ENCODE data around the gene ARL10.

ARL10 gene, protein sequence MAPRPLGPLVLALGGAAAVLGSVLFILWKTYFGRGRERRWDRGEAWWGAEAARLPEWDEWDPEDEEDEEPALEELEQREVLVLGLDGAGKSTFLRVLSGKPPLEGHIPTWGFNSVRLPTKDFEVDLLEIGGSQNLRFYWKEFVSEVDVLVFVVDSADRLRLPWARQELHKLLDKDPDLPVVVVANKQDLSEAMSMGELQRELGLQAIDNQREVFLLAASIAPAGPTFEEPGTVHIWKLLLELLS

DNA sequence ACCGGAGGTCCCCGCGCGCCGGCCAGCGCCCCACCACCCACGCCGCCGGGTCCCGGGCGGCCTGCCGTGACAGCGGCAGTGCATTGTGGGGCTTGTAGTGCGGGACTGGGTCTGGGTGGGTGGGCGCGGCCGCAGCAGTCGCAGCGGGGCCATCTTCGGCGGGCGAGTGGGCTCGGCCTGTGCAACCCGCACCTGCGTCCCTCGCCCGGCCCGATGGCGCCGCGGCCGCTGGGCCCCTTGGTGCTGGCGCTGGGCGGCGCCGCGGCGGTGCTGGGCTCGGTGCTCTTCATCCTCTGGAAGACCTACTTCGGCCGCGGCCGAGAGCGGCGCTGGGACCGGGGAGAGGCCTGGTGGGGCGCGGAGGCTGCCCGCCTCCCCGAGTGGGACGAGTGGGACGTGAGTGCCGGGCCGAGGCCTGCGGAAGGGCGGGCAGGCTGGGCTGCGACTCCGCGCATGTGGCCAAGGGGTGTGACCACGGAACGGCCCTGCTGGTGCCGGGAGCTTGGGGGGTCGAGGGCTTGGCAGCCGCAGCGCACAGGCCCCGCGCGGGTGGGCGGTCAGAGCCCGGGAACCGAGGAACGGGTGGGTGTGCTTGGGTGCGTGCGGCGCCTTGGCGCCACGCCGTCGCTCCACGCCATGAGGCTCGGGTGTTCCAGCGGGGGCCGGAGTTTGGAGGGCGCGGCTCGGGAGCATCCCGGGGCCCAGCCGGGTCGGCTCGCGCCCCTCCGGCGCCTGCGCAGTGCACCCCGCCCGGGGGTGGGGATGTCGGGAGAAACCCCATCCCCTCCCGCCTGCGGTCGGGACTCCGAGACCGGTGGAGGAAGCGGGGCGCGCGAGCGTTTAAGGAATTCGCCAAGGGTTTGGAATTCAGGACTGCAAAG is at the start of gene ARL10:
Gene ARL10, plus strand, starts transcription at position 137 of the 881 bp plus-strand sequence. Its CDS starts 77 bp downstream, at position 214.
- DNase-seq, result peak in 2 of 3 donors; percentile 37 to 62

DNA sequence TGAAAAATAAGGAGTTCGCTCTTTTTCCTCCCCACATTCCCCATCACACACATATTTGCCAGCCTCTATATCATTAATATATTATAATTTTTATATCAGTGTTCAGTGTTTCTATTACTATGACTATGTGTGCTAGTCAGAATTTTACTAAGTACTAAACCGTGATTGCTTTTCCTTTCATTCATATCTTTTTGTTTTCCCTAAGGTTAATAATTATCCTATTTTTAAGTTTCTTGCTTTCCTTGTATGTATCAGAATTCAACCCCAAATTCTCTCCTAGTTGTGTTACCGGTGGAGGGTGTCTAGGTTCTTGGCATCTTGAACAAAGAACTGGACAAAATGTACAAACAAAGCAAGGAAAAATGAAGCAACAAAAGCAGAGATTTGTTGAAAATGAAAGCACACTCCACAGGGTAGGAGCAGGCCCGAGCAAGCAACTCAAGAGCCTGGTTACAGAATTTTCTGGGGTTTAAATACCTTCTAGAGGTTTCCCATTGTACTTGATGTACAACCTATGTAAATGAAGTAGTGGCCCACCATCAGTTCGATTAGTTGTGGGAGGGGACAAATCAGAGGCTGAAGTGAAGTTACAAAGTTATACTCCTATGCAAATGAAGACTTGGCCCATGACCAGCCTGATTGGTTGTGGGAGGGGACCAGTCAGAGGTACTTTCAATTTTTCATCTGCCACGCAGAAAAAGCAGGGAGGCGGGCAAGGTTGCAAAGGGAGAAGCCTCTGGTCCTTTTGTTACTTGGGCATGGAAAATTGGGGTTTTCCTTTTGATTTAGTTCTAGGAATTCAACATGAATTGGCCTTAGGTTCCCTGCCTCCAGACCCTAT is 47.5 kb upstream of the ARL10 start:
- DNase-seq, result no peak

DNA sequence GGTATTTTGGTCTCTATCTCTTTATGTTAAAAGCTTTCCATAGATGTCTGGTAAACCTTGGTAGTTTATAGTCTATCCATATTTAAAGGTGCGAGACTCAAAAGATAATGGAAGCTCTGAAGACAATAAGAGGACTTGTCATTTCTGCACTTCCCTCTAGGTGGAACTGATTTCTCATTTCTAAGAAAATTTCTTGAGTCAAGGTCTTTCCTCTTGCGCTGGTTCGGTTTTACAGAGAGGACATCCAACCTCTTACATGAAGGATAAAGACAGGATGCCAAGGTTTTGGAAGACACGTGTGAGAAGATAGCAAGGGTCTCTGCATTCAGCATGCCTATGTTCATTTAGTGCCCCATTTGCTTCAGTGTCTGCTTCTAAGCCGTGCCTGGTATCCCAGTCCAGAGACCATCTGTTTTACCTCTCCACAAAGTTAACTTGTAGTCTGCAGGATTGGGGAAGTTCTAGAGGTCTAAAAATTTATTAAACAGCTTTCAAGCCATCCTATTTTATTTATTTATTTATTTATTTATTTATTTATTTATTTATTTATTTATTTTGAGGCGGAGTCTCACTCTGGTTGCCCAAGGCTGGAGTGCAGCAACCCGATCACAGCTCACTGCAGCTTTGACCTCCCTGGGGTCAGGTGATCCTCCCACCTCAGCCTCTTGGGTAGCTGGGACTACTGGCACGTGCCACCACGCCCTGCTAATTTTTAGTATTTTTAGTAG is 45.3 kb upstream of the ARL10 start:
- DNase-seq, result peak in 1 of 3 donors; percentile 7

DNA sequence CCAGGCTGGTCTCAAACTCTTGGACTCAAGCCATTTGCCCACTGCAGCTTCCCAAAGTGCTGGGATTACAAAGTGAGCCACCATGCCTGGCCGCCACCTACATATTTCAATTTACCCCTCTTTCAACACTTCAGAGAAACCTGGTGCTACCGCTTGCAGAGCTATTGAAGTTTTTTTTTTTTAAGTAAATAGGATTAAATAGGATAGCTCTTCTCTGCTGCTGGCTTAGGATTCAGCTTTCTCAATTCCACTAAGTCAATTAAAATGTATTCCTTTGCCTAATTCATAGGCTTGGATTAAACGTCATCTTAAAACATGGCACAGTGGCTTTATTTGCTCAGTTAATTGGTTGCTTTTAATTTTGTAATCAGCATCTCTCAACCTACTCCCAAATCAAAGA is 44.7 kb upstream of the ARL10 start:
- no peak for DNase-seq

DNA sequence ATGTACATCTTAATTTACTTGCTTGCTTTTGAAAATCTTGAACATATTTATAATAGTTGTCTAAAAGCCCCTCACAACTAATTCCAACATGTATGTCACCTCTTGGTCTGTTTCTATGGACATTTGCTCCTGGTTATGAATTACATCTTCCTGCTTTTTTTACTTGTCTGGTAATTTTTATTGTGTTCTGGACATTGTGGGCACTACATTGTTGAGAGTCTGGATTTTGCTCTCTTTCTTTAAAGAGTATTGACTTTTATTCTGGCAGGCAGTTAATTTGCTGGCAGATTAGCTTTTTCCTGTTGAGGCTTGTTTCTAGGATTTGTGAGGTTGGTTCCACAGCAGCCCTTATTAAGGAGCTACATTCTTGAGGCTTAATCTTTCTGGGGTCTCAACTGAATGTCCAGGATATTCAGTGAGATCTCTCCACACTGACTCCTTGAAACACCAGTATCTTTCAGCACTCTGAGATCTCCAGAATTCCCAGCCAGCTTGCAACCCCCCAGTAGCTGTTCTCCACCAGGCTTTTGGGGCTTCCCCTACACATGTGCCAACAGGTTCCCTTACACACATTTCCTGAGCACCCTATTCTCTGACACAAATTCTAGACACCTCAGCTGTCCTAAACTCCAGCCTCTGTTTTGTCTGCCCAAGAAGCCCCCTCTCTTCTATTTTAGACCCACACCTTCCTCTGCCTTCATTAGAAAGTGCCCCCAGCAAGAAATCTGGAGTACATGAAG is 31.1 kb upstream of the ARL10 start:
- DNase-seq, result no peak

DNA sequence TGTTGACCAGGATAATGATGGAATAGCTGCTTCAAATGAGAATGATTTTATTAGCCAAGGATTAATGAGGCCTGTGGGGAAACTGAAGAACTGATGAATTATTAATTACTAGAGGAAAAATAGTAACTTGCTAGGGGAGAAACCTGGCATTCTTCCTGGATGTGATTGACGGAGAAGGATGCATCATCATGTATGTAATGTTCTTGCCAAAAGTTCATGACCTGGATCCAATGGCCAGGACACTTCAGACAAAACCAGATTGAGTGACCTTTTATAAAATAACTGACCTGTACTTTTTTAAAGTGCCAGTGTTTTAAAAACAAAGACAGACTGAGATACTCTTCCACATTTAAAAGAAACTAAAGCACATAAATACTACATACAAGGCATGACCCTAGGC is 27.4 kb upstream of the ARL10 start:
- DNase-seq, result no peak

DNA sequence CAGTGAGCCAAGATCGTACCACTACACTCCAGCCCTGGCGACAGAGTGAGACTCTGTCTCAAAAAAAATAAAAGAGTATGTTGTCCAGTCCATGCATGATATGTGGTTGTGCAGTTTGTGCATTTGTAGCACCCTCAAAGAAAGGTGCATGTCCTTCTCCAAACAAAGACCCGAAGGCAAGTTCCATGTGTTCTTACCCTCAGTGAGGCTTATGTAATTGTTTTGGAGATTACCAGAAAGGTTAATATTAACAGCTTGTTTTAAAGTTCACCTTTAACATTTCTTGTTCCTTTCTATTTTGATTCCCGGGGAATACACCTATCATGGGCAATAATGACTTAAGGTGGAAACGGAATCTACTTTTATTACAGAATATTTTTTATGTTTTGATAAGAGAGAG is 26.0 kb upstream of the ARL10 start:
- DNase-seq, result no peak

DNA sequence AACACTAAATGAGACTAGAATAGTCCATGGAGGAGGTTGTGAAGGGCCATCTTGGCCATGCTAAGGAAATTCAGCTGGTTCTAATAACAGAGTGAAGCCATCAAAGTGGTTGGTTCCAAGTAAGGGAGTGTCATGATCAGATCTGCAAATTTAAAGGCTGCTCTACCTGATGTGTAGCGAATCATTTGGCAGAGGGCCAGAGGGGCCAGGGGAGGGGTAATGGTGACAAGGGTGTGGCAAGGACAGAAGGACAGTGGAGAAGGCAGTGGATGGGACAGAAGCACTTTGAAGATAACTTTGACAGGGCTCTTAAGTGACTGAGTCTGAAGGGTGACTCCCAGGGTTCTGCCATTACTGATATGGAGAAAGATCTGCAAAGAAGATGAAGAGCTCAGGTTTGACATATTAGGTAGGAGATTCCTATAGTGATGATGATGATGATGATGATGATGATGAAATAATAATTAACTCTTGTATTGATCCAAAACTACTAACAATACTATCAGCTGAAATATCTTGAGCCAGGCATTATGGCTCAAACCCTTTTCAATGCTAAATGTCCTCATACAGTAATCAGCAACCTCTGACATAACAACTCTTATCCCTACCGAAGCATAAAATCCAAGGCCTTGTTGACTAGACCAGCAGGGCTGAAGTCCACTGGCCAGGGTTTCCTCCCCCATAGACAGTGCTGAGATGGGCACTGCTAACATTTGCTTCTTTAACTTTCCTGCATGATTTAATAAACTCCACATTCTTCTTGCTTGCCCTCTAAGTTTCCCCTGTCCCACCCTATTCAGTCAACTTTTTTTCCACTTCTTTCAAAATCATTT is 23.7 kb upstream of the ARL10 start:
- DNase-seq, result no peak

DNA sequence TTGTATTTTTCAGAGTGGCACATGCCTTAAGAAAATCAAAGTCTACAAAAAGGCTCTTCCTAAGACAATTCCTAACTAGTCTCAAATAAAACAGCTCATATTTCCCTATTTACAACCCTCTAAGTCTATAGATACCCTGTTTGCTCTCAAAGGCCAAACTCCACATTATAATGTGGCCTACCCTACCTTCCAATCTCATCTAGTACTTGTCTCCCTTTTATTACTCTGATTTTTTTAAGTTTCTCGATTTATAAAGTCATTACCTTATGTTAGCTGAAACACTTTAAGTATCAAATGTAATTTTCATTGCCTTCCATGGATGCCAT is 23.2 kb upstream of the ARL10 start:
- DNase-seq, result no peak

DNA sequence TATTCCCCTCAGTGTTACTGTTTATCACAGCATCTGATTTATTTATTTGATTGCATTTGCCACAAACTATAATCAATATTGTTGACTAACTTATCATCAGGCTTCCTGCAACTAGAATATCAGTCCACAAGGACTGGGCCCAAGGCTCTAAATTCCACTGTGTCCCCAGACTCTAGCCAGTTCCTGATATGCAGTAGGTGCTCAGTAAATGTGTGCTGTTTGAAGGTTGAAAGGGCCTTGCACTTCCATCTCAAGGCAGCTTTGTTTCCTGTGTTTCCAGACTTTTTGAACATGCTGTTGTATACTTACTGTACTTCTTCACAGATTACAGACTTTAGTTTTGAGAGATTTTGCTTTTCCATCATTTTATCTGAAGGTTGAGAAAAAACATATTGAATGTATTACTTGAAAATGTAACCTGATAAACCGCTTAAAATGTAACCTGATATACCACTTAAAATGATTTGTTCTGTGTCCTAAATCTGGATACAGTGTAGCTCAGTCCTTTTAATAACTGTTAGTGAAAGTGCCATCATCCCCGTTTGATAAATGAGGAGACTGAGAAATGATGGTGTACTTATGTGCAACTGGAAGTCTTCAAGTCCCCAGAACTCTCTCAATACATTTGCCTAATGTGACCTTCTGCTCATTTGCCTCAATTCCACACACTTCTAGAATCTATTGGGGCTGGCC is 22.4 kb upstream of the ARL10 start:
- no peak for DNase-seq

DNA sequence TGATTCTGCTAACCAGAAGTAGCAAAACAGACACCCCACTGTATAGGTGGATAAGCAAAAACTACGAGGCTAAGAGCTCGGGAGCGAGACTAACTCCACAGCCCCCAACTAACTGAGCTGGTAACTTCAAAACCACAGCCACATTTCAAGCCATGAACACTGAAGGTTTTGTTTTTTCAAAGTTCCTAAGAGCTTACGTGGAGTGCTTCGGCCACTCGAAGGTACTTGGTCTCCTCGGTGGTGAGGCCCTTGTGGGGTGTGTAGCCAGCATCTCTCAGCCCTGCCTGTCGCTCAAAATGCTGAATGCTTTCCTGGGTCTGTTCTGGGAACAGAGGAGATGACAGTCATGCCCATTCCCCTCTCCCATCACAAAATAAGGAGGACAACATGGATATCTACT is 14.9 kb upstream of the ARL10 start:
- DNase-seq, result no peak

DNA sequence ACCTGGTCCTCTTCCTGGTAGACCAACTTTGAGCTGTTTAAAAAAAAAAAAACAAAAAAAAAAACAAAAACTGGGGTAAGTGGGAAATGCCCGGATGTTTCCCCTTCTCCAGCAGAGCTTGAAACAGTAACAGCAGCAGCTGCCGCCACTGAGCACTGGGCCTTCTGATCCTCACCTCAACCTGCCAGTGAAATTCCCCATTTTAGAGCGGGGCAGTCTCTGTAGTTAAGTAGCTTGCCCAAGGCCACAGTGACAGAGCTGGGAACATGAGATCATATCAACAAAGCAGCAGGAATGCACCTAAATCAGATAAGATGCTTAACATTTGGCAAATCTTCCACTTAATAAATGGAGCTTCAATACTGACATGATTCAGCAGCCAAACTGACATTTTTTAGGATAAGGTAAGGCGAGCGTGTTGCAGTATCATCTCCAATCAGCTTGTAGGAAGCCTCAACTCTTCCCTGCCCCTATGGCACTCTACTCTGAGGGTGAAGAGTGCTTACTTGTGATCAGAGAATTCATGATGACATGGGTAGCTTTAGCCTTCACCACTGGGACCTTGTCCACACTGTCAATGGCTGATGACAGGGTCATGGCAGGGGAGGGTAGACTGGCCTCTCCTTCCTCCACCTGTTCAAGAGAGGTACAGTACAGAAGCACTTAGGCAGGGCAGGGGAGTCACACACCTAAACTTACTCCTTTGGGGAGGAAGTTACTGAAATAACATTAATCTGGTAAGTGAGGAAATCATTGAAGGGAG is 13.0 kb upstream of the ARL10 start:
- DNase-seq, result no peak

DNA sequence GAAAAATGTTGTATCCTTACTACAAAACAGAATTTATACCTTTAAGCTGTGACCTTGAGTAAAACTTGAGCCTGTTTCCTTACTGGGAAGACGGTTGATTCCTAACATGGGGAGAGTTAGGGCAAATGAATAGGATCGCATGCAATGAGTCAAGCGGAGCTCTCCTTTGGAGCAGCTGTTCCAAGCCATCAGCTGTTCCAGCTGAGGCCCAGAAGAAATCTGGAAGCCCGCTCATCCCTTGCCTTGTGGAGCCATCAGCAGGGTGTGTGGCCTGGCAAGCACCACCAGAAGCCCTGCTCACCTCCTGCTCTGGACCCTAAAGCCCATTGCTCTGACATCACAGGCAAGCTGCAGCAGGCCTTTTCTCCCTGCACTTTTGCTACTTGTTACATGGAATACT is 11.8 kb upstream of the ARL10 start:
- DNase-seq, result no peak

DNA sequence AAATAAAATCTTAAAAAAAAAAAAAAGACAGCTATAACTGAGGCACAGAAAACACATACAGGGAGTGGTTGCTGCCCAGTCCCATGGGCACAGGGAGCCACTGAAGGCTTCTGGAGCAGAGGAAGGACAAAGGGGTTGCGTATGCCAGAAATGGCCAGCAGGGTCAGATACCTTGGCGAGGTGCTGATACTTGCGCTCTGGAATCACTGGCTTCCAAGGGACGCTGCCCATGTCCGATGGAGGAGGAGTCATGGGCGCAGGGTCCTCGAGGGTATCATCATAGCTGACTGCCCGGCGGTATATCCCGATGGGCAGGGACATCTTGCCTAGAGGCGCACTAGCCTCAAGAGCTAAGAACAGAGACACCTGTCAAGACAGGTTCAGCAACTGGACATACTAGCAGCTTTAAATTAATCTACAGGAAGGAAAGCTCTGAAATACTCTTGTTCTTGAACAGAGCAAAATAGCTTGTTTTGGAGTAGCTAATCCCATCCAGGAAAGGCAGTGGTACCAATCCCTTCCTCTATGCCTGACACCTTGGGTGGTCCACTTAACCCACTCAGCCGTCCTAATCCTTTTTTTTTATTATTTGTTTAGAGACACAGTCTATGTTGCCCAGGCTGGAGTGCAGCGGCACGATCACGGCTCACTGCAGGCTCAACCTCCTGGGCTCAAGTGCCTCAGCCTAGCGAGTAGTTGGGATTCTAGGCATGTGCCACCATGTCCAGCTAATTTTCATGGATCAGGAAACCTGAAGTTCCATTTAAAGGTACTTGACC is 9.7 kb upstream of the ARL10 start:
- DNase-seq, result no peak

DNA sequence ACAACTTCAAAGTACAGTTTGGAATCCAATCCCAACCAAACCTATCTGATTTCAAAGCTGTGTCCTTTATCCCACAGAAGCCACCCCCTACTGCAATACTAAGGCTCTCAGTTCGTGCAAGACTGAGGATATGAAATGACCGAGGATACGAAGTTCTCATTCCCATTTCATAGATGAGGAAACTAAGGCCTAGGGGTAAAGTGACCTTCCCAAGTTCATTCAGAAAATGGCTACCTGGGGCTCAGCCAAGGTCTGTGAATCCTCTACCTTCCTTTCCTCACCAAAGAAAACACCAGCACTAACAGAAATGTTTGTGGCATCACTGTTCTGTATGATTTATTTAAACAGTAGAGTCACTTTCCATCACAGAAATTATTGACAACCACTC is 9.1 kb upstream of the ARL10 start:
- DNase-seq, result no peak

DNA sequence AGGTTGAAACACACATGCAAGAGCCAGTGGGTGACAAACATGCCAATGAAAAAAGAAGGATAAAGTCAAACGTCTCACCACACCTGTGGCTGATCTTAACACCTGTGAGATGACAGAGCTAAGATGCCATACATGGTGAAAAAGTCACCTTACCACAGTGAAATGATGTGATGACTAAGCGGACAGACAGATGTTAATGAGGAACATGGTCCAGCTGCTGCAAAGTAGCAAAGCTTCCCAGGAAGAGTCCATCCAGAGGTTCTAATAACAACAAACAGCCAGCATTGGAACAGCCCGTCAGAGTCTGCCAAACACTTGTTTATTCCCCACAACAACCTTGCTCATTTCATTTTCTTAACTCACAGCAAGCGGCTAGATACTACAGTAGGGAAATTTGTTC is 5.6 kb upstream of the ARL10 start:
- no peak for DNase-seq

DNA sequence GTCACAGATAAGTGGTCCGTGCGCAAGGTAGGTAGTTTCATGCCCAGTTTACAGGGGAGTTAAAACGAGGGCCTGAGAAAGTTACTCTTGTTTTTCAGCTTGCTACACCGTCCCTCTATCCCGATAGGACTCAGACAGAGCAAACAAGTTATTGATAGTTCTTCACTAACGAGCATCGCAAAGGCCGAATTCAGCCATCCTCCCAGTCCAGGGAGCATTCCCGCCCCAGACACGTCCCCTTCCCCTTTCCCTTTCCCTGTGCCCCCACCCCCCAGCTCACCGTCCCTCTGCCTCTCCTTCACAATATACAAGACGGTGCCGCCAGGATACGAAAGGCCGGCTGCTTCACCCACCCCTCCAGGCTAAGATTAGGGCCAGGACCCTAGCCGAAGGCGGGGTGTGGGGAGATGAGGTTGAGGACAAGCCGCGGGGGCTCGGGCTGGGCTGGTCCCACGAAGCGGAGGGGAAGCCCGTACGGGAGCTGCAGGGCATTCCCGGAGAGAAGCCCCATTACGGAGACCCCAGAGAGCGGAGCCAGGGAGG is 4.3 kb upstream of the ARL10 start:
- DNase-seq, result peak in 2 of 3 donors; percentile 14 to 34

DNA sequence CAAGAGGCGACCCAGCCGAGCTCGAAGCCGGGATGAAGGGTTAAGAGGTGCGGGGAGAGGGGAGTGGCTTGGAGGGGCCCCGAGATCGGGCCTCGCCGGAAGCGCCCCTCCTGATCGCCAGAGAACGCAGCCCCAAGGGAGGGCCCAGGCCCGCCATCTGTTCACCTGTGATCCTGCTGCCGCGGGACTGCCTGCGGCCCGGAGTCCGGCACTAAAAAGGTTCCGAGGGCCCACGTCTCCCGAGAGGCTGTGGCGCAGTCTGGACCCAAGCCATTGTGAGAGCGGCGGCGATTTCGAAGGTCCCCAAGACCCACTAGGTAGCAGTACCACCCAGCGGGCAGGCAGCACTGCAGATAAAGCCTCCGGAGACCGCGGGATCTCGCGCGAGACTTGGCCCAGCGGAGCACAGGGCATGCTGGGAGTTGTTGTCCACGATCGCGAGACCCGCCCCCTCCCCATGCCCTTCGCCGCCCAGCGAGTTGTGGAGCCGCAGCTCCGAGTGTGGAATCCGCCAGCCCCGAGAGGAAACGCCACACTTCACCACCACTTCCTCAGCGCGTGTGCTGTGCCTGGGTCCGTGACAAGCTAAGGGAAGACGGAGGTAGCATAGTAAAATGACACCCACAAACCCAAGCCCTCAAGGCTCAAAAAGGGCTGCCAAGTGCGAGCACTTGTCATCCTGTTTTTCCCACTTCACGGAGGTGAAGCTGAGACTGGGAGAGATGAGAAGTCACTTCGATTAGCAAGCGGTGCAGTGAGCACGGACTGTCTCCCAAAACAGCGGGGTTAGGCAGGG is 3.7 kb upstream of the ARL10 start, which contains the start of gene KIAA1191:
Gene KIAA1191, minus strand, starts transcription at position 328 of the 796 bp plus-strand sequence. CDS start 2,256 bp downstream, outside the sequence.
- peak; percentile 94 to 97 (median 97) for DNase-seq
